DMS153 treated with DMSO at 0.1 percent for 48 hours (cell line): ENCODE measurements around the gene CACNA2D2.

ENCODE experiments used
- DNase-seq: peaks from one replicate; lab custom pipeline; 2025; ENCODE audit not compliant: unreplicated experiment; lab: John Stamatoyannopoulos, UW

Gene CACNA2D2

GRCh38 chr3:50401978-50402595 lies 101.3 kb downstream of the CACNA2D2 start:
- no peak for DNase-seq

DNA sequence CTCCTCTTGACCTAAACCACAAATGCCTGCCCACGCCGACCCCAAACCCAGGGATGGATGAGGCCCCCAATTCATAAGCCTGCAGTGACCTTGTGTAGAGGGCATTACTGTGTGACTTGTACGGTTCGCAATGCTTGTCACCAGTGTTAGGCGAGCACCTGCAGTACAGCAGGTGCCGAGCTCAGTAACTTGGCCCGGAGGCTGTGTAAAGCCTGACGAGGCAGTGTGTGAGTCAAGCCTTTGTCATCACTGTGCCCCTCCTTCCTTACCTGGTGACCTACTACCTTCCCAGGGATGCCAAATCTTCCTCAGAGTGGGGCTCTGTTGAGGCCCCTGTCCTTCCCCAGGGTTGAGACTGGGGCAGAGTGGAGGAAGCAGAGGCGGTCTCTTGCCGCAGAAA lies 106.9 kb downstream of the CACNA2D2 start:
- no peak for DNase-seq

- DNase-seq, result no peak
Observed at GRCh38 chr3:50395070-50395860, 108.2 kb downstream of the CACNA2D2 start.

- no peak for DNase-seq
Observed at GRCh38 chr3:50393061-50393460, 110.4 kb downstream of the CACNA2D2 start.

DNA sequence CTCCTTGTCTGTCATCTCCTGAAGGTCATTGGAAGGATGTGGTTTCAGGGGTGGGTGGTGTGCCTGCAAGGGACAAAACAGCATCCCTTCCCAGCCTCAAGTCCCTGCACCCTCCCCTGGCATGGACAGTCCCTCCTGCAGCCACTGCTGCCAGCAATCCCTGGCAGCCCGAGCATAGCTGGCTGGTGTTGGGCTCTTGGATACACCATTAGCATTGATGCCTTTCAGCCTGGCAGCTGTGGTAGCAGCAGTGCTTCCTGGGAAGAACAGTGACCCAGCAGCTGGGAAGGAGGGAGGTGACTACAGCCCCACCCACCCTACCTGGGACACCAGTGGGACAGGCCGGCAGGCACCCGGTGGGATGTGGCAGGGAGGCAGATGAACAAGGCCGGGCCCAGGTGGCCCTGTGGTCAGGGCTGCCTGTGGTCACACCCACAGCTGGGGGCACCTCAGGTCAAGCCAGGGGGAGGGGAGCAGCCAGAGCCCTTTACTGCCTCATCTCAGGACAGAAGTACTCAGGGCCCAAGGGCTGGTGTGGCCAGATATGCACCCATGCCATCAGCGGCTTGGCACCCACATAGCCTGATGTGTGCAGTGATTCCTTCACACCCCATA lies 111.2 kb downstream of the CACNA2D2 start:
- DNase-seq, result no peak

DNA sequence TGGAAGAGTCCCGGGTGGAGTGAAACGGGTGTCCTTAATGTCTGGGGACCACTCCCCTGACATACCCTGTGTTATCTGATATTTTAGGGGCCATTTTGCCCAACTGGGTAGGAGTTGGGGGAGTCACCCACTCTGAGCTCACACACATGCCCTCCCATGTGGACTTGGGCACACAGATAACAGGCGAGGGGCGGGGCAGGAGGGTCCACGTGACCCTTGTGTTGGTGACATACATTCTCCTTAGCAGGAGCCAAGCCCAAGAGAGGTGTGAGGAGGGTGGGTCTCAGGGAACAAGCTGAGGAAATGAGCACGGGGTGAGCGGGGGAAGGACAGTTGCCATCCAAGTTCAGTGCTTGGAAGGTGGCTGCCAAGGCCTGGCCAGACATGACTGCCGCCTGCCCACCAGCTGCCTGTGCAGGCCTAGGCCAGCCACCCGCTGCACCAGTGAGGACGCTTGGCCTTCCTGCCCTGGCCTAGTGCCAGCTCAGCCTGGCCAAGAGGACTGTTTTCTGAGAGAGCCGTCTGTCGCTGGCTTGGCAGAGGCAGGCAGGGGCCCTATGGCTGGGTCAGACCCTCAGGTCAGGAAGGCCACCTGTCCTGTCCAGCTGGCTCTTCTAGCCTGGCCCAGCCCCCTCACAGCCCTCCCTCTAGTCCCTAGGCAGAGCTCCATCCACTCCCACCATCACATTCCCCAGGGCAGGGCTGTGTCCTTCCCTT lies 112.8 kb downstream of the CACNA2D2 start:
- peak; percentile 5 for DNase-seq

GRCh38 chr3:50389414-50389767 lies 114.0 kb downstream of the CACNA2D2 start:
- no peak for DNase-seq

- no peak for DNase-seq
Observed at GRCh38 chr3:50388720-50389413, 114.6 kb downstream of the CACNA2D2 start.

DNA sequence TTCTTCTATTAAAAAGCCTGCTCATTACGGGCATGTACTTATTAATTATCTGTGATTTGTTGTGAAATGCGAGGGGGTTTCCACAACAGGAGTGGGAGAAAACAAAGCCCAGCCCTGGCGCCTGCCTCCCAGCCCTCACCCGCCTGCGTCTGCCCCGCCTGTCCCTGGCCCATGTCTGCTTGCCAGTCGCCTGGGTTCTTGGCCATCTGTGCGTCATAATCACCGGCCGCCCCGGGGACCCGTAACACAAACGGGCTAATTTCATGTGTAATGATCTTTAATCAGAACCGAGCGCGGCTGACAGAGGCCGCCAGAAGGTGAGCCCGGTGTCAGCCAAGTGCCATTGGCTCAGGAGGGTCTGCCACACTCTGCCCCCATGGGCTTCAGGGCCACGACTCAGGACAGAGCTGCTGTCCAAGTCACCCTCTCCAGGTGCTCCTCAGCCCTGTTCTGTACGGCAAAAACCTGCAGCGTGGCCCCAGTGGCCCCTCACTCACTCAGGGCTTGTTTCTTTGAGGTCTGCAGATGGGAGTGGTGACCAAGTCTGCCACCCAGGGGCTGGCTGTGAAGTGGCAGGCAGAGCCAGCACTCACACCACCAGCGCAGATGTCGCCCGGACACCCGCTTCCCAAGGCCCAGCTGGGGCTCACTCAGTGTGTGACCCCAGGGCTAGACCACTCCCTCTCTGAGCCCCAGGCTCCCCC lies 115.3 kb downstream of the CACNA2D2 start:
- DNase-seq, result no peak

DNA sequence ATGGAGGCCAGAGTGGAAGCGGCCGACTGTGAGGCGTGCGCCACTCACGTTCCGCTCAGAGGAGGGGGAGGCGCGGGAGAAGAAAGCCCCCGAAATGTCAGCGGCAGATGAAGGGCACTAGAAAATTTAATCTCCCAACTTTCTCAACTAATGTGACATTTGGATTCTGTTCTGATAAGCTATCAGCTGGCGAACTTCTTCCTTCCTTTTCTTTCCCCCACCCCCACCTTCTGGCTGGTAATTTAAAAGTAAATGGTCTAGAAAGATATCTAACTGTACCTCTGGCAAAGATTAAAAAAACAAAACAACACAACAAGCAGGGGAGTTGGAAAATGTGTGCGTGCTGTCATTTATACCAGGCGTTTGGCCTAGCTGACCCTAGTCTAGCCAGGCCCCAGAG lies 117.7 kb downstream of the CACNA2D2 start:
- DNase-seq, result no peak

GRCh38 chr3:50383750-50384149 lies 119.7 kb downstream of the CACNA2D2 start:
- no peak for DNase-seq

DNA sequence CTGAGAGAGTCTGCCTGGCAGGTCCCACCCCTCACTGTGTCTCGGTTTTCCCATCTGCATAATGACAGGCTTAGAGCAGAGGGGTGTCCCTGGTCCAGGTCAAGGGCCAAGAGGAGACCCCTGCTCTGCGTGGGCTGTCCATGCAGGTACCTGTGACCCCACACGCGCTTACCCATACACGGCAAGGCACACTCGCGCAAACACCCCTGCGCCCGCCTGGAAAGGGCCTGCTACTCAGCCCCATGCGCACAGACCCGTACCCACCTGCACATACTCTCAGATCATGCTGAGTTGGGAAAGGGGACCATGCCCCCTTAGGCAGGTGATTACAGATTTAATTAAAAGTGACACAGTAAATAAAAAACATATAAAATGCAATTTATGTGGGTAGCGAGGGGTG lies 120.7 kb downstream of the CACNA2D2 start:
- DNase-seq, result no peak

GRCh38 chr3:50381383-50381782 lies 122.1 kb downstream of the CACNA2D2 start:
- no peak for DNase-seq

DNA sequence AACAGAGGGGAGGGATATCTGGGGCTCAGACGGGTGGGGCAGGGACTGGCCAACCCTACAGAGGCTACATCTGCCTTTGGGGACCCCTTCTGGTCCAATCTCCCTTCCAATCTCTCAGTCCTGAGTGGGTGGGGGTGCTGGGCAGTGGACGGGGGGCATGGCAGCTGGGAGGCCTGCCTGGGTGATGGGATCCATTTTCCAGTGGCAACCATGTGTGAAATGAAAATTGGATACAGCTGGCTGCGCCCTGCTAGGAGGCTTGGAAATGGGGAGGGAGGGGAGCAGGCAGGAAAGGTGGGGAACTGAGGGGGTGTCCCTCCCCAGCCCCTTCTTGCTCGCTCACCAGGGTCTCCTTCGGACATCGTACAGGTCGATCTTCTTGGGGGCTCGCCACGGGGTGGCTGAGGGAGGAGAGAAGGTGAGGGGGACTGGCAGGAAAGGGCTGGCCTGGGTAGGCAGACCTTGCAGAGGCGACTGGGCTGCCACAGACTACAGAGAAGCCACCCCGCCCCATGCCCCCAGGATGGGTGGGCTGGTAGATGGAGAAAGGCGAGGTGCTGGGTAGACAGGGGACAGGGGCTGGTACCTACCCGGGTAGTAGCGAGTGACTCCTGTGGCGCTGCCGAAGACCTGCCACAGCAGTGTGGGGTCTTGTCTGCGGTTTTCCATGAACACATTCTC lies 122.9 kb downstream of the CACNA2D2 start:
- no peak for DNase-seq

GRCh38 chr3:50378757-50379156 lies 124.7 kb downstream of the CACNA2D2 start:
- no peak for DNase-seq

GRCh38 chr3:50378024-50378423 lies 125.4 kb downstream of the CACNA2D2 start:
- no peak for DNase-seq

DNA sequence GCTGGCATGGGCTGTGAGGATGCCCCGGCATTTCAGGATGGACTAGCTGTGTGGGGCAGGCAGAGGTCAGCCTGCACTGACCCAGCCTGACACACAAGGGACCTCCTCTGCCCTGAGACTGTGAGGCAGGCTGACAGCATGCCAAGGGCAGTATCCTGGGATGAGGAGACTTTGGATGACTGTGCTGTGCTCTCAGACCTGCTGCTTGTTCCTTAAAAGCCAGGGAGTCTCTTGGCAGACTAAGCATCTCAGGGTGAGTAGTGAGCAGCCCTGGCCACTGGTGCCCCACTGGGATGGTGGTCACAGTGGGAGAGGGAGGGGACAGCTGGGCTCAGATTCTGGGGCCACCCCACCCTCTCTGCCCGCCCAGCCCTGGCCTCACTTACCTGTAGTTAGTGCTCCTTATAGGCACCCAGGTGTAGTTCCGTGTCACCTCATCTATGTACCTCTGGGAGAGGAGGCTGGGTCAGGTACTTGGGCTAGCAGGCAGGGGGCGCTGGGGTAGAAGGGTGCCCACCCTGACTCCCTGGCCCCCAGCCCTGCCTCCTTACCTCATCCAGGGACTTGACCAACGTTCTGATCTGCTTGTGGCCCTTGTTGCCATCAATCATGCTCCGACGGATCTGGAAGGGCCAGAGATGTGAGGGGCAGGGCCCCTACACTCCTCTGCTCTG lies 128.0 kb downstream of the CACNA2D2 start:
- DNase-seq, result no peak

DNA sequence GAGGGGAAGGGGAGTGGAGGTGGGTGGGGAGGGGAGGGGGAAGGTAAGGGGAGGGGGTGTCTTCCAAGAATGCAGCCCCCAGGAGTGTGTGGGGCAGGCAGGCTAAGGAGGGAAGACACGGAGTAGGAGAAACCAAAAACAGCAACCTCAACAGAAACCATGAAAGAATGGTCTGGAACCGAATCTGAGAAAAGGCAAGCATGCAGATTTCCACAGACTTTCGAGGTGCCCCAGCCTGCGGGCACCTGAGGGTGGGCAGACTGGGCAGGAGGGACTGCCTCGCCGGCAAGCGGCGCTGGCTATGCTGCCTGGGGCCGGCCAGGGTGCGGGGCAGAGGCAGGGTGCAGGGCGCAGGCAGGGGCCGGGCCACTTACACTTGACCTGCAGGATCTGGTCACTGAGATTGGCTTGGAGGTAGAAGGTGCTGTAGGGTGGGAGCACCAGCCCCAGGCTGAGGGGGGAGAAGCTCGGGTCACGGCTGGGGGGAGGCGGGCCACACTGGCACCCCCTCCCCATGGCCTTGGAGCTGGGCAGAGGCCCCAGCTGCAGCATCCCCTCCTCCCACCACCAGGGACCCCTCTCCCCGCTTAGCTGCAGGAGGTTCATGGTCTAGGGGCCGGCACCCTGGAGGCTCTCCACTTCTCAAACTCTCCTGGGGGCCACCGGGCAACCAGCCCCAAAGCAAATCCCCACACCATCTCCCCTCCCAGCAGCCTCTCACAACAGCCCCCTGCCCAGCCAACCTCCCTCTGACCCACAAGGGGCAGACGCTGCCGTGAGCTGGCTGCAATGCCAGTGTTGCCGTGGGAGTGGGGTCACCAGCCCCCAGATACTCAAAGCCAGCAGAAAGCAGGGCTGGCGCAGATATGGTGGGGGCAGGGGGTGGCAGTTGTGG lies 128.8 kb downstream of the CACNA2D2 start:
- no peak for DNase-seq
